Measurements from ENCODE around the gene CYB5RL.
A peak's percentile ranks its signal among the peaks of the same experiment; 100 is the strongest.

The CYB5RL gene

GRCh38 chr1:54221113-54221834 is 21.4 kb upstream of the CYB5RL start:
- no peak overlapping the region for H4K8ac ChIP-seq (ENCODE audit: low read depth, low read length)
- no peak overlapping the region for H3K4ac ChIP-seq (ENCODE audit: low read depth, low read length)
- no peaks in the 10 kb centered on the region for H3K4me1 ChIP-seq (ENCODE audit: control insufficient read depth, low read depth, low read length)
- no peaks in the 10 kb centered on the region for H3K79me2 ChIP-seq (ENCODE audit: control insufficient read depth, insufficient read depth, low read length)
- no peak overlapping the region for H4K5ac ChIP-seq (ENCODE audit: low read length)
- no peak overlapping the region for H2BK120ac ChIP-seq (ENCODE audit: low read depth, low read length)
- H3K9ac ChIP-seq (ENCODE audit: low read length): no peak overlapping the region
- DNase-seq: no peak
- H3K79me1 ChIP-seq (ENCODE audit: low read length): no peaks in the 10 kb centered on the region
- H2AK5ac ChIP-seq (ENCODE audit: low read length): no peak overlapping the region
- no peak overlapping the region for H2BK5ac ChIP-seq (ENCODE audit: low read length)
- H3K18ac ChIP-seq (ENCODE audit: low read length): no peak overlapping the region
- no peak overlapping the region for H3K27ac ChIP-seq (ENCODE audit: low read depth, low read length)
- H3K56ac ChIP-seq (ENCODE audit: low read length): no peak overlapping the region
- no peaks in the 10 kb centered on the region for H3K27me3 ChIP-seq (ENCODE audit: insufficient read depth, low read length, poor library complexity)
- no peak overlapping the region for H3K4me2 ChIP-seq (ENCODE audit: low read length)
- H3K36me3 ChIP-seq (ENCODE audit: control insufficient read depth, insufficient read depth, low read length): peaks cover 8% of the 10 kb centered on the region
- no peak overlapping the region for H3K23ac ChIP-seq (ENCODE audit: low read length)
- WGBS (ENCODE audit: extremely low coverage, insufficient coverage, low lambda C conversion rate): no CpG with 5 or more reads among the region's 12 CpGs
- H3K4me3 ChIP-seq (ENCODE audit: low read length): no peak overlapping the region
- no peak overlapping the region for H2BK15ac ChIP-seq (replicated peaks; ENCODE audit: low read depth)

- Histone ChIP-seq H3K23ac (ENCODE audit: low read length) (no peak overlapping the region), H2AK5ac (ENCODE audit: low read length) (no peak overlapping the region), H3K18ac (ENCODE audit: low read length) (no peak overlapping the region), H3K27ac (ENCODE audit: low read depth, low read length) (no peak overlapping the region), H3K9ac (ENCODE audit: low read length) (no peak overlapping the region), H3K4me3 (ENCODE audit: low read length) (no peak overlapping the region), H3K56ac (ENCODE audit: low read length) (peak overlapping the region; percentile 34), H2BK5ac (ENCODE audit: low read length) (no peak overlapping the region), H3K4me2 (ENCODE audit: low read length) (no peak overlapping the region), H3K4me1 (ENCODE audit: control insufficient read depth, low read depth, low read length) (no peaks in the 10 kb centered on the region), H3K79me2 (ENCODE audit: control insufficient read depth, insufficient read depth, low read length) (no peaks in the 10 kb centered on the region), H3K27me3 (ENCODE audit: insufficient read depth, low read length, poor library complexity) (no peaks in the 10 kb centered on the region), H3K36me3 (ENCODE audit: control insufficient read depth, insufficient read depth, low read length) (peaks cover 15% of the 10 kb centered on the region), H4K8ac (ENCODE audit: low read depth, low read length) (no peak overlapping the region), H2BK15ac (replicated peaks; ENCODE audit: low read depth) (no peak overlapping the region), H2BK120ac (ENCODE audit: low read depth, low read length) (no peak overlapping the region), H3K79me1 (ENCODE audit: low read length) (no peaks in the 10 kb centered on the region), H4K5ac (ENCODE audit: low read length) (no peak overlapping the region), H3K4ac (ENCODE audit: low read depth, low read length) (no peak overlapping the region)
- peak; percentile 52 for DNase-seq
- no CpG with 5 or more reads among the region's 18 CpGs for WGBS (ENCODE audit: extremely low coverage, insufficient coverage, low lambda C conversion rate)
Observed at GRCh38 chr1:54220004-54220811, 20.4 kb upstream of the CYB5RL start.

- no CpG with 5 or more reads among the region's 3 CpGs for WGBS (ENCODE audit: extremely low coverage, insufficient coverage, low lambda C conversion rate)
Observed at GRCh38 chr1:54219688-54220003, 19.8 kb upstream of the CYB5RL start.

GRCh38 chr1:54218883-54219687 is 19.3 kb upstream of the CYB5RL start:
- Histone ChIP-seq H3K56ac (ENCODE audit: low read length) (no peak overlapping the region), H2BK15ac (replicated peaks; ENCODE audit: low read depth) (no peak overlapping the region), H3K36me3 (ENCODE audit: control insufficient read depth, insufficient read depth, low read length) (peaks cover 19% of the 10 kb centered on the region), H2BK5ac (ENCODE audit: low read length) (no peak overlapping the region), H3K9ac (ENCODE audit: low read length) (no peak overlapping the region), H3K79me1 (ENCODE audit: low read length) (no peaks in the 10 kb centered on the region), H4K5ac (ENCODE audit: low read length) (no peak overlapping the region), H4K8ac (ENCODE audit: low read depth, low read length) (no peak overlapping the region), H3K4ac (ENCODE audit: low read depth, low read length) (no peak overlapping the region), H3K18ac (ENCODE audit: low read length) (no peak overlapping the region), H3K27ac (ENCODE audit: low read depth, low read length) (no peak overlapping the region), H3K23ac (ENCODE audit: low read length) (no peak overlapping the region), H2AK5ac (ENCODE audit: low read length) (no peak overlapping the region), H3K27me3 (ENCODE audit: insufficient read depth, low read length, poor library complexity) (no peaks in the 10 kb centered on the region), H3K4me1 (ENCODE audit: control insufficient read depth, low read depth, low read length) (no peaks in the 10 kb centered on the region), H3K4me2 (ENCODE audit: low read length) (no peak overlapping the region), H3K4me3 (ENCODE audit: low read length) (no peak overlapping the region), H2BK120ac (ENCODE audit: low read depth, low read length) (no peak overlapping the region), H3K79me2 (ENCODE audit: control insufficient read depth, insufficient read depth, low read length) (no peaks in the 10 kb centered on the region)
- WGBS (ENCODE audit: extremely low coverage, insufficient coverage, low lambda C conversion rate): no CpG with 5 or more reads among the region's 11 CpGs
- DNase-seq: no peak

More at GRCh38 chr1:54219688-54220003, 19.8 kb upstream of the CYB5RL start:
- no peak overlapping the region for H4K8ac ChIP-seq (ENCODE audit: low read depth, low read length)
- H3K36me3 ChIP-seq (ENCODE audit: control insufficient read depth, insufficient read depth, low read length): peaks cover 19% of the 10 kb centered on the region
- H3K4me1 ChIP-seq (ENCODE audit: control insufficient read depth, low read depth, low read length): no peaks in the 10 kb centered on the region
- H3K27ac ChIP-seq (ENCODE audit: low read depth, low read length): no peak overlapping the region
- H3K4me2 ChIP-seq (ENCODE audit: low read length): no peak overlapping the region
- no peak overlapping the region for H3K56ac ChIP-seq (ENCODE audit: low read length)
- no peak overlapping the region for H3K9ac ChIP-seq (ENCODE audit: low read length)
- H3K23ac ChIP-seq (ENCODE audit: low read length): no peak overlapping the region
- no peaks in the 10 kb centered on the region for H3K79me2 ChIP-seq (ENCODE audit: control insufficient read depth, insufficient read depth, low read length)
- H2BK15ac ChIP-seq (replicated peaks; ENCODE audit: low read depth): no peak overlapping the region
- H4K5ac ChIP-seq (ENCODE audit: low read length): no peak overlapping the region
- H3K79me1 ChIP-seq (ENCODE audit: low read length): no peaks in the 10 kb centered on the region
- H3K18ac ChIP-seq (ENCODE audit: low read length): no peak overlapping the region
- no peaks in the 10 kb centered on the region for H3K27me3 ChIP-seq (ENCODE audit: insufficient read depth, low read length, poor library complexity)
- H3K4ac ChIP-seq (ENCODE audit: low read depth, low read length): no peak overlapping the region
- no peak overlapping the region for H2BK5ac ChIP-seq (ENCODE audit: low read length)
- no peak overlapping the region for H2AK5ac ChIP-seq (ENCODE audit: low read length)
- DNase-seq: no peak
- H3K4me3 ChIP-seq (ENCODE audit: low read length): no peak overlapping the region
- no peak overlapping the region for H2BK120ac ChIP-seq (ENCODE audit: low read depth, low read length)

- no peak overlapping the region for H2AK5ac ChIP-seq (ENCODE audit: low read length)
- H3K23ac ChIP-seq (ENCODE audit: low read length): no peak overlapping the region
- no peak for DNase-seq
- no peaks in the 10 kb centered on the region for H3K4me1 ChIP-seq (ENCODE audit: control insufficient read depth, low read depth, low read length)
- no CpG with 5 or more reads among the region's 9 CpGs for WGBS (ENCODE audit: extremely low coverage, insufficient coverage, low lambda C conversion rate)
- H3K4ac ChIP-seq (ENCODE audit: low read depth, low read length): no peak overlapping the region
- H2BK15ac ChIP-seq (replicated peaks; ENCODE audit: low read depth): no peak overlapping the region
- no peak overlapping the region for H2BK120ac ChIP-seq (ENCODE audit: low read depth, low read length)
- no peak overlapping the region for H4K8ac ChIP-seq (ENCODE audit: low read depth, low read length)
- H3K27ac ChIP-seq (ENCODE audit: low read depth, low read length): no peak overlapping the region
- H2BK5ac ChIP-seq (ENCODE audit: low read length): no peak overlapping the region
- H3K79me1 ChIP-seq (ENCODE audit: low read length): no peaks in the 10 kb centered on the region
- no peak overlapping the region for H3K4me3 ChIP-seq (ENCODE audit: low read length)
- no peak overlapping the region for H3K18ac ChIP-seq (ENCODE audit: low read length)
- H4K5ac ChIP-seq (ENCODE audit: low read length): no peak overlapping the region
- H3K27me3 ChIP-seq (ENCODE audit: insufficient read depth, low read length, poor library complexity): no peaks in the 10 kb centered on the region
- H3K56ac ChIP-seq (ENCODE audit: low read length): no peak overlapping the region
- peaks cover 30% of the 10 kb centered on the region for H3K36me3 ChIP-seq (ENCODE audit: control insufficient read depth, insufficient read depth, low read length)
- H3K9ac ChIP-seq (ENCODE audit: low read length): no peak overlapping the region
- no peak overlapping the region for H3K4me2 ChIP-seq (ENCODE audit: low read length)
- H3K79me2 ChIP-seq (ENCODE audit: control insufficient read depth, insufficient read depth, low read length): no peaks in the 10 kb centered on the region
Observed at GRCh38 chr1:54215523-54215922, 15.7 kb upstream of the CYB5RL start.
